Large intestine (tissue), 3 donors: ENCODE measurements around the gene SPACA5. TPM values are rescaled to one million over a fixed set of nuclear protein-coding genes. Genes with fewer than 3 reads are reported as not detected.
A peak's percentile ranks its signal among the peaks of the same experiment; 100 is the strongest.
"Not testable (repeated sequence)": the region's sequence is repeated elsewhere in the genome, so short reads cannot be mapped to it uniquely, and the experiment has no call there.

Experiments
- DNase-seq, 2 donors: peaks; one replicate each; pipeline versions ENCODE4 v3.0.0 to v3.0.0-alpha.2; 2013
- H3K27ac ChIP-seq: one replicate; pipeline ENCODE4 v1.5.1; 2013; ENCODE audit warnings: low read length
- H3K27me3 ChIP-seq: 2 replicates; pipeline ENCODE4 v1.6.1; 2013; ENCODE audit warnings: low read length; ENCODE audit not compliant: control insufficient read depth, insufficient read depth
- H3K36me3 ChIP-seq: 2 replicates; pipeline ENCODE4 v1.6.1; 2013; ENCODE audit warnings: low read length; ENCODE audit not compliant: control insufficient read depth, insufficient read depth
- H3K4me1 ChIP-seq: one replicate; pipeline ENCODE4 v1.6.1; 2013; ENCODE audit warnings: low read length; ENCODE audit not compliant: control insufficient read depth, insufficient read depth
- H3K4me3 ChIP-seq: one replicate; pipeline ENCODE4 v1.5.1; 2013; ENCODE audit warnings: low read length
- H3K9me3 ChIP-seq: one replicate; pipeline ENCODE4 v1.6.1; 2013; ENCODE audit warnings: mild to moderate bottlenecking, low read depth, low read length, moderate library complexity; ENCODE audit not compliant: control insufficient read depth
- WGBS: methylation state at CpG from one replicate; pipeline ENCODE4 v1.1.5; 2013; ENCODE audit warnings: low lambda C conversion rate; ENCODE audit not compliant: insufficient coverage; 5-methylcytosine and 5-hydroxymethylcytosine counted together
- polyA plus RNA-seq: library from polyadenylated mRNA; unstranded; fragments of 120-200 nt; gene quantifications from one replicate; pipeline ENCODE4 v1.2.1, GENCODE V29; 2013

The SPACA5 gene
- polyA plus RNA-seq, 1 donor = not detected

DNA sequence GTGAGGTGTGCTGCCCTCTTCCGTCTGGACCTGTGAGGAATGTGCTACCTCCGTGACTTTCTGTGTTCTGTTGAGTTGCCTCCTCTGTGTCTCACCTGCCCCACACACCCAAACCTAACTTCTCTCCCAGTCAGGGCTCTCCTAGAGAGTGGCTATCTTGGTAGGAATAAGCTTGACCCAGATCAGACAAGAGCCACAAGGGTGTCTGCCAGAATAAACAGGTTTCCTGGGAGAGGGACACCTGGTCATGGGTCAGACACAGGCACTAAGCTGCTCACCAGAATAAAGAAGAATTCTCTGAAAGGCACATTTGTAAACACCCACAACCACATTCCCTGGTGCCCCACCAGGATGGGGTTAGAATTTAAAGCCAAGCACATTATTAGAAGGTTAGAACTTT lies 14.1 kb upstream of the SPACA5 start:
- peaks cover 12% of the 10 kb centered on the region for H3K36me3 ChIP-seq
- H3K9me3 ChIP-seq = no peaks in the 10 kb centered on the region
- no CpG with 5 or more reads among the region's 2 CpGs for WGBS
- no peaks in the 10 kb centered on the region for H3K27me3 ChIP-seq
- no peak overlapping the region for H3K27ac ChIP-seq
- no peaks in the 10 kb centered on the region for H3K4me1 ChIP-seq
- no peak for DNase-seq
- no peak overlapping the region for H3K4me3 ChIP-seq

DNA sequence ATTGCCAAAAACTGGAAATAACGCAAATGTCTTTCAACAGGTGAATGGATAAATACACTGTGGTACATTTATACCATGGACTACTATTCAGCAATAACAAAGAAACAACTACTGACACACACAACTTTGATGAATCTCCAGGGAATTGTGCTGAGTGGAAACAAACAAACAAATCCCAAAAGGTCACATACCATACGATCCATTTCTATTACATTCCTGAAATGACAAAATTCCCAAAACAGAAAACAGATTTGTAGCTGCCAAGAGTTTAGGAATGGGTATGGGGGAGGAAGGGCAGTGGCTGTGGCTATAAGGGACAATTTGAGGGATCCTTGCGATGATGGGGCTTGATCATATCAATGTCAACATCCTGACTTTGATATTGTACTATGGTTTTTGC lies 5.5 kb upstream of the SPACA5 start:
- no peak for DNase-seq
- peaks cover 6% of the 10 kb centered on the region for H3K36me3 ChIP-seq
- no peaks in the 10 kb centered on the region for H3K4me1 ChIP-seq
- H3K4me3 ChIP-seq = no peak overlapping the region
- H3K27ac ChIP-seq = no peak overlapping the region
- WGBS = no CpG with 5 or more reads among the region's 3 CpGs
- H3K9me3 ChIP-seq = no peaks in the 10 kb centered on the region
- H3K27me3 ChIP-seq = no peaks in the 10 kb centered on the region

DNA sequence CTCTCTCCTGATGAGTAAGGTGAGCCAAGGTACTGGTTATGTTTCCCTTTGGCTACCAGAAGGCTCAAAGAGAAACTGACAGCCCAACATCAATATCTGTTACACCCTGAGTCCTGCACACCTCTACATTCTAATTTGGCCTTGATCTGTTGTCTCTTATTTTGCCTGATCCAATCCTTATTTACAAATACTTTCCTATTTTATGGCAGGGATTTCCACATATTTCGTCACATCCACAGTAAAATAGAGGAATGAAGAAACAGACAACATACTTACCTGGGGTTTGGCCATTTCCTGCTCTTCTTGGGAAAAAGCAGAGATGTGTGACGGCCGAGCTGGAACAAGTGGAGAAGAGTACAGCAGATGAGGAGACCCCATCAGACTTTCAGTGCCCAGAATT lies 4.5 kb upstream of the SPACA5 start:
- Histone ChIP-seq H3K9me3 (no peaks in the 10 kb centered on the region), H3K4me1 (no peaks in the 10 kb centered on the region), H3K4me3 (no peak overlapping the region), H3K27ac (no peak overlapping the region), H3K36me3 (no peaks in the 10 kb centered on the region), H3K27me3 (no peaks in the 10 kb centered on the region)
- no CpG with 5 or more reads among the region's 3 CpGs for WGBS
- no peak for DNase-seq

DNA sequence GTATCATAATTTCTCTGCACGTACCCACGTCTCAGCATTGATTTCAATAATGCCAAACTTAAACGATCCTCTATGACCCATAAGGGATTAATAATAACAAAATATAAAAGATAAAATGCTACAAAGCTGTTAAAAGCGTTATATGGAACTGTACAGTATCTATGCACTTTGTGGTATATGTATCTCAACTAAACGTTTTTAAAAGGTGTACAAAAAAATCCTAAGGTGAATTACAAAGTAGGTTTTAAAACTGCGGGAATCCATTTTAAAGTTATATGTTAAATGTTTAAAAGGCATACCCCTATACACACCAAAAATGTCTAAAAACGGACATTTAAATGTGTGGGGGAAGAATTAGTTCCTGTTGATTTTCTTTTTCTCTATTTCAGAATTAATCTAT lies 3.9 kb upstream of the SPACA5 start:
- Histone ChIP-seq H3K9me3 (no peaks in the 10 kb centered on the region), H3K4me1 (no peaks in the 10 kb centered on the region), H3K27ac (no peak overlapping the region), H3K4me3 (peak overlapping the region; percentile 76), H3K36me3 (no peaks in the 10 kb centered on the region), H3K27me3 (no peaks in the 10 kb centered on the region)
- 22% methylated on average over 1 of the region's 7 CpGs for WGBS
- no peak for DNase-seq

DNA sequence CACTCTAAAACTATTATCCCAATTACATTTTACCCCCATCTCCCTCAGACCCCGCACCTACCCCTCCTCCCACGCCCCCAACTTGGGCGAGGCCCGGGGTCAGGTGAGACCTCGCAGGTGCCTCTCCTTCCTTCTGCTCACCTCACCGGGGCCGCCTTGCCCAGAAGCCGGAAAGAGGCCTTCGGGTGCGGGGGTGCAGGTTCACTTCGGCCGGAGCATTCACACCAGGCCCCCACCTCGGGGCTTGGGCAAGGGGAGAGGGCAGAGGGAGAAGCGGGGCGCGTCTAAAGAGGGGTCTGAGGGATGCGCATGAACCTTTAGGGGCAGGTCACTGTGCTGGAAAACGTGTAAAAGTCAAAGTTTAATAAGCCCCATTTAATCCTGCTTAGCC lies 3.4 kb upstream of the SPACA5 start:
- Histone ChIP-seq H3K9me3 (no peaks in the 10 kb centered on the region), H3K27ac (peak overlapping the region; percentile 76), H3K4me1 (no peaks in the 10 kb centered on the region), H3K36me3 (no peaks in the 10 kb centered on the region), H3K27me3 (no peaks in the 10 kb centered on the region), H3K4me3 (peak overlapping the region; percentile 76)
- DNase-seq = peak in 1 of 2 donors; percentile 24
- no CpG with 5 or more reads among the region's 18 CpGs for WGBS

DNA sequence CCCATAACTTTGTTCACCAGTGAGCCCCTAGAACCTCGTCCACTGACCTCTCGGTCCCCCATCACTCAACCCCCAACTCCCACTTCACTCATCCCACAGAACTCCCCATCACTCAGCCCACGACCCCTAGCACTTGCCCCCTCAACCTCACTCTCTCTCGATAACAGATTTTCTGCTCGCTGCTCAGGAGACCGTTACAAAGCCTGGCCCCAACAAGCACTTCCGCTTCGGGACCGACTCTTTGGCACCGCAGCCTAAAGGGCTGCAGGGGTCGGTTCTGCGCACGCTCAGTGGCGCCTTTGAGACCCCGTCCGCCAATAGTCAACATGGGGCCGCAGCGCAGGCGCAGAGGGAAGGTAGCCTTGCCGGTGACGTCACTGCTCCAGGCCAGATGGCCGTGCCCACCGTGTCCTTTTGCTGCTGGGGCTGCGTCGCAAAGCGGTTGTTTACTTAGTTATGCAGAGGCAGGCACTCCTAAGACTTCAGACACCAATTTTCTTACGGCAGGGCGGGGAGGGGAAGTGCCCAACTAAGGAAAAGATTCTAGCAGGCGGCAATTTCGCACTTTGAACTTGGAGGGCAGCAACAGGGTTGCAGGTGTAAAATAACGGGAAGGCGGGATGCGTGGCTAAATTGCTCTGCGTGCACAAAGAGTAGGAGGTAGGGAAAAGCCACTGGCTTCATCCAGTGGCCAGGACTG lies 2.9 kb upstream of the SPACA5 start, which contains the start of gene ZNF182:
Gene ZNF182 (minus strand): TSS at position 232 of the 700 bp plus-strand sequence. CDS start 1,380 bp downstream, outside the sequence.
- H3K27ac ChIP-seq = peak within 1 kb of the TSS; percentile 76
- H3K36me3 ChIP-seq = no peaks in the 10 kb centered on the region
- peak within 1 kb of the TSS; percentile 76 for H3K4me3 ChIP-seq
- peak; percentile 92 for DNase-seq
- no CpG with 5 or more reads among the region's 34 CpGs for WGBS
- H3K27me3 ChIP-seq = no peaks in the 10 kb centered on the region
- no peaks in the 10 kb centered on the region for H3K9me3 ChIP-seq
- H3K4me1 ChIP-seq = no peaks in the 10 kb centered on the region

DNA sequence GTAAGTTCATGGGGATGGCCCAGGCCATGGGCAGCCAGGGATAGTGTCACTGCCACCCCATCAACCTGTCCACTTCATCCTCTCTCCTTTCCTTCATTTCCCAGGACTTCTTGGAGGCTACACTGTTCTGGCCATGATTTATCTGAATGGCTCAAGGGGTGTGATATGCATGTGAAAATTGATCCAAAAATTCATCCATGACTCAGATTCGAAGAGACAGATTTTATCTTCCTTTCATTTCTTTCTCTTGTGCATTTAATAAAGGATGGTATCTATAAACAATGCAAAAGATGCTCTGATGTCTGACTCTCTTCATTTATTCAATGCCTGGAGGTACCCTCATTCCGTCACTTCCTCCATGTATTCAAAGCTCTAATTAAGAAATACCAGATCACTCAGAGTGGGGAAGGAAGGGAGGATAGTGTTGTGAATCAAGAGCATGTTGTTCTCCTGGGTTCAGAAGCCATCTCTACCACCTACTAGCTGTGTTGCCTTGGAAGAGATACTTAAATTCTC lies 2.7 kb downstream of the SPACA5 start:
- not testable (repeated sequence) for H3K9me3 ChIP-seq, H3K4me1 ChIP-seq, H3K27me3 ChIP-seq, H3K4me3 ChIP-seq, DNase-seq, H3K36me3 ChIP-seq, H3K27ac ChIP-seq
- no CpG with 5 or more reads among the region's 2 CpGs for WGBS

DNA sequence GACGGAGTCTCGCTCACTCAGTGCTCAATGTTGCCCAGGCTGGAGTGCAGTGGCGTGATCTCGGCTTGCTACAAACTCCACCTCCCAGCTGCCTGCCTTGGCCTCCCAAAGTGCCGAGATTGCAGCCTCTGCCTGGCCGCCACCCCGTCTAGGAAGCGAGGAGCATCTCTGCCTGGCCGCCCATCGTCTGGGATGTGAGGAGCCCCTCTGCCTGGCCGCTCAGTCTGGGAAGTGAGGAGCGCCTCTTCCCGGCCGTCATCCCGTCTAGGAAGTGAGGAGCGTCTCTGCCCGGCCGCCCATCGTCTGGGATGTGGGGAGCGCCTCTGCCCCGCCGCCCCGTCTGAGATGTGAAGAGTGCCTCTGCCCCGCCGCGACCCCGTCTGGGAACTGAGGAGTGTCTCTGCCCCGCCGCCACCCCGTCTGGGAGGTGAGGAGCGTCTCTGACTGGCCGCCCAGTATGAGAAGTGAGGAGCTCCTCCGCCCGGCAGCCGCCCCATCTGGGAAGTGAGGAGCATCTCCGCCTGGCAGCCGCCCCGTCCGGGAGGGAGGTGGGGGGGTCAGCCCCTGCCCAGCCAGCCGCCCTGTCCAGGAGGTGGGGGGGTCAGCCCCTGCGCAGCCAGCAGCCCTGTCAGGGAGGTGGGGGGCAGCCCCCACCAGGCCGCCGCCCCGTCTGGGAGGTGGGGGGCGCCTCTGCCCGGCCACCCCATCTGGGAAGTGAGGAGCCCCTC lies 10.0 kb downstream of the SPACA5 start:
- not testable (repeated sequence) for H3K27me3 ChIP-seq, H3K9me3 ChIP-seq, H3K4me3 ChIP-seq, H3K27ac ChIP-seq, H3K36me3 ChIP-seq, DNase-seq, H3K4me1 ChIP-seq
- WGBS = no CpG with 5 or more reads among the region's 46 CpGs

DNA sequence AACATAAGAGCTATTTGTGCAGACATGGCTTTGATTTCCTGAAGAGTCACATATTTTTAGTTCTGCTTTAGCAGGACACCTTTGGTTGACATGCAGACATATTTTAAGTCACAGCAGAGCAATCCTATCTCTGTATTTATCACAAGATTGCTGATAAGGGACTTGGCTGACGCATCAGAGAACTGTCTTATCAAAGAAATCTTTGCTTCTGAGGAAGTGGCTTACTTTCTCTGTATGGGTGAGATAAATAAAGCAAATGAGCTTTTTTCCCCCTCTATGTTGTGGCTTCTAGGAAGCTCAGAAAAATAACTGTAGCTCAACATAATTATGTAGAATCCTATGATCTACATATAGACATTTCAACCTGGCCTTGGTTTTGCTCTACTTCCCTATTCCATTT lies 13.1 kb downstream of the SPACA5 start:
- not testable (repeated sequence) for H3K4me3 ChIP-seq, H3K4me1 ChIP-seq, DNase-seq, H3K27me3 ChIP-seq, H3K27ac ChIP-seq, H3K36me3 ChIP-seq, H3K9me3 ChIP-seq
- WGBS = no CpG with 5 or more reads among the region's 1 CpG

DNA sequence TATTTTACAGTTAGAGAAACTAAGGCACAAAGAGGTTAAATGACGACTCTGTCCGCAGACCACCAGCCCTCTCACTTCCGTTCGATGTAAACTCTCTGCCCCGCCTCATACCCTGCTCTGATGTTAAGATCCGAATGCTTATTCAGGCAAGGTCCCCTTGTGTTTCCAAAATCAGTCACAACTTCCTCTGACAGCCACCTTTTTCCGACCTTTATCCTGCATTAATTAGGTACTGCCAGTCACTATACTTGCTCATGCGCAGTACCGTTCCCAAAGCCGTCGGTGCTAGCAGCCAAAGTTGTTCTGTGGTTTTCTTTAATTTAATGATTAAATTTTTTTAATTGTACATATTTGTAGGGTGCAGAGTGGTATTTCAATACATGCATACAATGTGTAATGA lies 13.7 kb downstream of the SPACA5 start:
- Histone ChIP-seq H3K27ac (peak overlapping the region; percentile 82), H3K4me3 (peak overlapping the region; percentile 61)
- H3K36me3 ChIP-seq, DNase-seq, H3K4me1 ChIP-seq, H3K9me3 ChIP-seq, H3K27me3 ChIP-seq: not testable (repeated sequence)
- no CpG with 5 or more reads among the region's 11 CpGs for WGBS
